Measurements from ENCODE around the gene CFAP74.
"Not testable (repeated sequence)": the region's sequence is repeated elsewhere in the genome, so short reads cannot be mapped to it uniquely, and the experiment has no call there.

Gene CFAP74

DNA sequence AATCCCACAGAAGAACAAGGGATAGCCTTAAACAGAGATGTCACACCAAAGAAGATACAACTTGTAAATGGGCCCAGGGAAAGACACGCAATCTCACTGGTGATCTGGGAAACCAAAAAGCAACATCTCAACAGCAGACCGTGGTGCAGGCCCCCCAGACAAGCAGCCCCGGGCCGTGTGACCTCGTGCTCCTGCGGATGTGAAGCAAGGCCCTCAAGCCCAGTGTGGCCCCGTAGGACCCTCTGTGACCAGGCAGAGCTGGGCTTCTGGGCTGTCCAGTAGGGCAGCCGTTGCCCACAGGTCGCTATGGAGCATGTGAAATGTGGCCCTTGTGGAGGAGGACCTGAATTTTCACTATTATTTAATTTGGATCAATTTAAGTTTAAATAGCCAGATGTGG lies 49.6 kb downstream of the CFAP74 start:
- DNase-seq (ENCODE audit: low read depth), result no peak

DNA sequence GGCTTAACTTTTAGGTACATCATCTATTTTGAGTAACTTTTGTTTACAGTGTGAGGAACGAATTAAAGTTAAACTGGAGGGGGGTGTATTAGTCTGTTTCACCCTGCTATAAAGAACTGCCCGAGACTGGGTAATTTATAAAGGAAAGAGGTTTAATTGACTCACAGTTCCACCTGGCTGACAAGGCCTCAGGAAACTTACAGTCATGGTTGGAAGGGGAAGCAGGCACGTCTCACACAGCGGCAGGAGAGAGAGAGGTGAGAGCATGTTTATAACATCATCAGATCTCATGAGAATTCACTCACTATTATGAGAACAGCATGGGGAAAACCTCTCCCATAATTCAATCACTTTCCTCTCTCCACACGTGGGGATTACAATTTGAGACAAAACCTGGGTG lies 52.6 kb downstream of the CFAP74 start:
- no peak for DNase-seq (ENCODE audit: low read depth)

DNA sequence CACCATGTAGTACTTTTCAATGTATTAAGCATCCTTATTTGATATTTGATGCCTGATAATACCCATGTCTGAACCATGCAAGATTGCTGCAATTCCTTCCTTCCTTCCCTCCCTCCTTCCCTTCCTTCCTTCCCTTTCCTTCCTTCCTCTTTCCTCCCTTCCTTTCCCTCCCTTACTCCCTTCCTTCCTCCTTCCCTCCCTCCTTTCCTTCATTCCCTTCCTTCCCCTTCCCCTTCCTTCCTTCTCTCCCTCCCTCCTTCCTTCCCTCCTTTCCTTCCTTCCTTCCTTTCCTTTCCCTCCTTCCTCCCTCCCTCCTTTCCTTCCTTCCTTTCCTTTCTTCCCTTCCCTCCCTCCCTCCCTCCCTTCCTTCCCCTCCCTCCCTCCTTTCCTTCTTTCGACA lies 54.8 kb downstream of the CFAP74 start:
- no peak for DNase-seq (ENCODE audit: low read depth)

DNA sequence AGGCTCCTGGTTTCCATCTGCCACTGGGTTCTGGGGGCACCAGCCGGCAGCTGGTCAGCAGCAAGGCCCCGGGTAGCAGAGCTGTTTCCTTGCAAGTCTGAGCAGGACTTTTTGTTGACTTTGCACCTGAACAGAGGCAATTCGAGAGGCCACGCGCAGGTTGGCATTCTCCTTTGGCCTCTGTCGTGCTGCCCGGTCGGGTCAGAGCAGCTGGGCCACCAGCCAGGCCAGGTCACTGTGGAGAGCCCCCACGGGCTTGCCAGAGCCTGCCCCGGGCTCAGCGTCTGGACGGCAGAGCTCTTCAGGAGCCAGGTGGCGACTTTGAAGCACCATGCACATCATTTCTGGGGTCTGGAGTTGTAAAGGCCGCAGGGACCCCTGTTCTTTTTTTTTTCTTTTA lies 56.1 kb downstream of the CFAP74 start:
- DNase-seq (ENCODE audit: low read depth), result no peak

DNA sequence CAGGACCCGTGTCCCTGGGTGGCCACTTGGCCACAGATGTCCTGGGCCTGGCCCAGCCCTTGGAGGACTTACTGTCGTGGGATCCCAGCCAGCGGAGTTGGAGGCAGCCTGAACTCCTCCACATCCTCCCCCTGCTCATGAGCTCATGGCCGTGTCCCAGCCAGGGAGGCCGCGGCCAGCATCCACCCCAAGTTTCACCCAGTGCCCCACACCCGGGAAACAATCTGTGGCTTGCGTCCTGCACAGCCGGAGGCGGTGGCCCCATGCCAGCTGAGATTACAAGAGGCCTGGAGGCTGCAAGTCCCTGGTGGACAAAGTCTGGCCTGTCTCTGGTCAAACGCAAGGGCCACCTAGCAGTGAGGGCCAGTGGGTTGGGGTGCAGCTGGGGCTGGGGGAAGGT lies 57.0 kb downstream of the CFAP74 start:
- peak; percentile 18 for DNase-seq (ENCODE audit: low read depth)

DNA sequence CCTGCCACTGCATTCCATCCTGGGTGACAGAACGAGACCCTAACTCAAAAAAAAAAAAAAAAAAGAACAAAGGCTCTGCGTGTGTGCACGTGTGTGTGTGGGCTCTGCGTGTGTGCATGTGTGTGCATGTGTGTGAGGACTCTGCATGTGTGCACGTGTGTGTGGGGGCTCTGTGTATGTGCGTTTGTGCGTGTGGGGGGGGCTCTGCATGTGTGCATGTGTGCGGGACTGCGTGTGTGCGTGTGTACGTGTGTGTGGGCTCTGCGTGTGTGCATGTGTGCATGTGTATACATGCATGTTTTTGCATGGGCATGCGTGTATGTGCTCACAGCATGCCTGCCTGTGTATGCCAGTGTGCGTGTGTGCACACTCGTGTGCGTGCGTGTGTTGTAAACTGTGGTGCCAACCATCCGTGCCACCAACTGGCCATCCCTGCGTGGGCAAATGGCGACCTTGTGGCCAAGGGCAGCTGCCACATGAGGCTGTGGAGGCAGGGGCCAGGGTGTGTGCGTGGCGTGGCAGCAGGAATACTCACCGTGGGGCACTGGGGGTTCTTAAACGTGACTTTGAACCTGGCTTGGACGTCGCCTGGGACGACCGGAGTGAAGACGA lies 57.7 kb downstream of the CFAP74 start:
- no peak for DNase-seq (ENCODE audit: low read depth)

DNA sequence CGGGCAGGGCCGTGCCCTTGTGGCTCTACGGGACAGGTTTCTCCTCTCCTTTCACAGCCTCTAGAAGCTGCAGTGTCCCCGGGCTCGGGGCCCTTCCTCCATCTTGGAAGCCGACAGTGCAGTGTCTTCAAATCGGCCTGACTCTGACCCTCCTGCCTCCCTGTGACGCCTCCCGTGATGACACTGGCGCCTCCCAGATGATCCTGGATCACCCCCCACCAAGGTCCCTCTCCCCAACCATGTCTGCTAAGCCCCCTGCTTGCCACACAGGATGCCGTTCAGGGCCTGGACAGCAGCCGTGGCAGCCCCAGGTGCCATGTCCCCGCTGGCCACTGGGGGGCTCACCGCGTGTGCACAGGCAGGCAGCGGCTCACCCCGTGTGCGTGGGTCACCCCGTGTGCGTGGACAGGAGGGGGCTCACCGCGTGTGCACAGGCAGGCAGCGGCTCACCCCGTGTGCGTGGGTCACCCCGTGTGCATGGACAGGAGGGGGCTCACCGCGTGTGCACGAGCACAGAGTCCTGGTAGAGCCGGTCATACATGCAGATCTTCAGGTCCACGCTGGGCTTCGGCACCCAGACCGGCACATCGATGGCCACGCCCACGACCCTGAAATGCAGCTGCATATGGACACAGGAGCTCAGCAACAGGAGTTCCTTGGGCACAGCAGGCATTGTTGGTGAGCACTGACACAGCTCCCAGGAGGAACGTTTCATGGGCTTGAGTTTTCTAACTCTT lies 59.6 kb downstream of the CFAP74 start:
- DNase-seq (ENCODE audit: low read depth), result no peak

DNA sequence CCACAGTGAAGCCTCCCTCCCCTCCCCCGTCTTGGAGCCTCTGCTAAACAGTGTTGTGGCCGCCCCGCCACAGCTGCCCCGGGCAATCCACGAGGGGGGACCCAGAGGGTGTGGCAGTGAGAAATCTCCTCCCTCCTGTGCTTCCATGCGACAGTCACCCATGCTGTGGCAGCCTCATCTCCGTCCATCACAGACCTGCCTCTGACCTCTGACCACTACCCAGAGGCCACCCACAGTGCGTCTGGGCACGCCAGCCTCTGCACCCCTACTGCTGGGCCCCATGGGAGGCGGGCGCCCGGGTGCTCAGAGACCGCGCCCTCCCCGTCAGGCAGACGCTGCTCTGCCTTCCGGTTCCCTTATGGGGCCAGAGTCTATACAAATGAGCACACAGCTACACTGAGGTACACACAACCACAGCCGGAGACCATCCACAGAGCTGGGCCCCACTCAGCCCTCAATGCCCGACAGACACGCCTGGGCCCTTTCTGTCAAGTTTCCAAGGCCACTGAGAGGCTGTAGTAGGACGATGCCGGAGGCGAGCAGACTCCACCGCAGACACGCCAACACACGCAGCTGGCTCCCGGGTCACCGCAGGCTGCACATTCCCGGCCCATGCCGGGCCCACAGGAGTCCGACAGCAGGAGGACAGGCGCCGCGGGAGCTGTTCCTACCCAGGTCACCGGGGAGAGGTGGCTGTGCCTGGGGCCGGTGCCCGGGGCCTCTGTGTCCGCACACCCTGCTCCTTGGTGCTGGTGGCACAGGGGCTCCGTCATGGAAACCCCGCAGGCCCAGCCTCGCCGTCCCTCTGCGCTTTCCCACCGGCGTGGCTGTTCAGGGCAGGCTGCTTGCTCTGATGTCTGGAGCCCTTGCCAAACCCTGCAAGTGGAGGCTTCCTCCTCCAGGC lies 60.6 kb downstream of the CFAP74 start:
- DNase-seq (ENCODE audit: low read depth), result no peak

DNA sequence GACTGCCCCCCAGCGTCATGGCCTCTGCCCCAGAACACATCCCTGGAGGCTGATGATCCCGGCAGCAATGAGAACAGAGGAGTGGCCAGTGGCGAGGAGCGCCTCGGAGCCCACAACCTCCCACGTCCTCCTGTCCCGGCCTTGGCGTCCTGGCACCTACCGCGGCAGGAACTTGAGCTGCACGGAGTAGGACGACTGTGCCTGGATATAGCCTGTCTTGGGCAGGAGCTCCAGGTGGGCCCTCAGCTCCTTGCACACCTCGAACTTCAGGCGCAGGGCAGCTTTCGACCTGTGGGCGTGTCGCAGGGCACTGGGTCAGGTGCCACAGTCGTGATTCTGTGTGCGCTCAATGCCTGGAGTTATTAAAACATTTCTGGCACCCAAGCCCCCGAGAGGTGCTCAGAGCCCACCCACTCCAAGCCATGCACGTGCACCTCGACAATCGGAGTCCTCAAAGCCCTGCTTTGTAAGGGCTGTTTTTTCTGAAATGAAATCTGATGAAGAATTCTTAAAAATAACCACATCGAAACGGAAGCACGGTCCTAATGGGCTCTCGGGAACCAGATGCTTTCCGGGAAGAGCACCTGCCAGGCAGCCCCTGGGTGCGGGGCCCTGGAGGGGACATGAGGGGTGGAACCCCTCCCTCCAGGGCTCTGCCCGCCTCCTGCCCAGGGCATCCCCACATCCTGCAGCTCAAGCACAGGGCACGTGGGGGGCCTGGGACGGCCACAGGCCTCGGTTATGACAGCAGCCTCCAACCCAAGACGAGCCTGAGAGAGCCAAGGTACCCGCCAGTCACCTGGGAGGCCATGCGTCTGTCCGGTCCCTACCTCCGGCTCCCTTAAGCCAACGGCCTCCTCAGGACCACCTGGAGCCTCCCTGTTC lies 61.5 kb downstream of the CFAP74 start:
- DNase-seq (ENCODE audit: low read depth), result no peak

DNA sequence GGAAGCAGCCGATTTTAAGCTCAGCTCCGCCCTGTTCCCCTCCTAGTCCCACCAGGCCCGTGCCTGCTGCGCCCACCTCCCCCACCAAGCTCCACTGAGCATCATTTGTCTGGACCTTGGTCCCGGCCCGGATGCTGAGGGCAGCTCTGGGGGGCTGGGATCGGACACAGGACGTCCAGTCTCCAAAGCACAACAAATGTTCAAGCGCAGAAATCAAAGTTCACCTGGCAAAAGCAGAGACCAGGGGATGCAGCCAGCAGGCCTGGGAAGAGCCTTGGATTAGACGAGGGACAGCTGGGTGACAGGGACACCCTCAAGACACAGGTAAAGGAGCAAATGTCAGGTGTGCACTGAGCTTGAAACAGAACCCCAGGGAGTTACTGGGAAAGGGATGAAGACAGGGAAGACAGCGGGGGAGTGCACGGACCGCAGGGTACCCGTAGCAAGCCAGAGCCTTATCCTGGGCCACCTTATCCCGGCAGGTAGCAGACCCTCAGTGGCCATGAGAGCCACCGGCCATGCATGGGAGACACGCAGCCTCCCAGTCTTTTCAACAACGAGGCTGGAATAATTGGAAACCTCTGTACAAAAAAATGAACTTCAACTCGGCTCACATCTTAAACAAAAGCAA lies 62.3 kb downstream of the CFAP74 start:
- DNase-seq (ENCODE audit: low read depth), result no peak

DNA sequence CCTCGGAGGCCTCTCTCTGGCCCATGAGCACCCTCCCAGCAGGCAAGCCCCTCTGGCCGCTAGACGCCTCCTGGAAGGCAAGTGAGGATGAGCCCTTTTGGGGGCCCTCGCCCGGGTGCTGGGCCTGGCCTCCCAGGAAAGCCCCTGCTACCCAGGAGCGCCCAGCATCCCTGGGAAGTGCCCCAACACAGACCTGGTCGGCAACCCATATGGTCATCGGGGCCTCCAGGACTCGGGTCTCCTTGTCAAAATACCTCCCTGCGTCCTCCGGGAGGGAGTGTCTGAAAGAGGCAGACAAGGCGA lies 63.5 kb downstream of the CFAP74 start:
- DNase-seq (ENCODE audit: low read depth), result no peak

DNA sequence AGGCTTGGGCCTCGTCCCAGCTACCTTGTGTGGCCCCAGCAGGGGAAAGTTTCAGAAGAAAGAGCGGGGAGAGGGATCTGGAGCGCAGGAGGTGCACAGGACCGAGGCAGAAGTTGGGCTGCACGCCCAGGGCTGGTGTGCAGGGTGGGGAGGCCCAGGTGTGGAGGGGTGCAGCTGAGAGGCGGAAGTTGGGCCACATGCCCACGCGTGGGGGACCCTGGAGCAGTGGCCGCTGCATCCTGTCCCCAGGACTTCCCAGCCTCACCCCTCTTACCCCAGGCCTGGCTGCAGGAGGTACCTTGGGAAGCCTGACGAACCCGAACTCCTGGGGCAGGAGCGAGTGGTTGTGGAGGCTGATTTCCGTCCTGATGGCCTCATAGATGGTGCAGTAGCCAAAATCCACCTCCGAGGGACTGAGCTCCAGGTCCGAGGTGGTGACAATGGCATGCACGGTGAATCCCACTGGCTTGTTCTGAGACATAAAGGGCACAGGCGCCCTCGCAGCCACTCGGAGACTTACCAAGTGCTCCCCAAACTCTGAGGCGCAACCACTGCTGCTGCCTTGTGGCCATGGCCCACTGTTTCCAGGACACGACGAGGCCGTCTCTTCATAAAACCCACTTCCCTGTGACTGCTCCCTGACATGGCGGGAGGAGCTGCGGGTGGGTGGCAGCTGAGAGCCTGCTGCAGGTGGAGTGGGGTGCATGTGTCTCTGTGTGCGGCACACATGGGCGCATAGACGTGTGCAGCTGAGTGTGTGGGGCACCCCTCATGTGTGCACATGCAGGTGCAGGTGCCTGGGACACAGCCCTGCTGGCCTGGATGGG lies 64.1 kb downstream of the CFAP74 start:
- DNase-seq (ENCODE audit: low read depth), result no peak

DNA sequence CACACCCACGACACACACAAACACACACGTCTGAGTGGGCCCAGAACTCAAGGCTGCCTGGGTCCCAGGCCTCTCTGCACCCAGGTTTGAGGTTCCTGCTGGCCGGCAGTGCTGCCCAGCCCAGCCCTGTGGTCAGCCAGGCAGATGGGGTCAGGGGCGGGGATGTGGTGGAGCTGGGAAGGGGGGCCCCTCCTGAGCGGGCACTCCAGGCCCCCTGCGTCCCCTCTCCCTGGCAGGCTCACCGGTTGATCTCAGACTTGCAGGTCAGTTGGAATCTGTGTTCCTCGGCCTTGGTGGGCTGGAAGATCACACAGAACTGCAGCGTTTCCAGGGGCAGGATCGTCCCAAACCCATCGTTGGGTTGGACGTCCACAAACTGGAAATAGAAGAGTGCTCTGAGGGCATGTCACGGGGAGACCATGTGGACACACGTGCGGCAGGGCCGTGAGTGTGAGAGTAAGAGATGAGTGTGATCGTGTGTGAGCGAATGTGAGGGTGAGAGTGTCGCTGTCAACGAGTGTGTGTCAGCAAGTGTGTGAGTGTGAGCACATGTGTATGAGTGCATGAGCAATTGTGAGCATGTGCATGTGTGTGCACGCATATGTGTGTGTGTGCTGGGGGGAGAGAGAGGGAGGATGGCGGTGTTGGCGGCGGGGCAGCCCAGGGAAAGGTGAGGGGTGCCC lies 64.8 kb downstream of the CFAP74 start:
- DNase-seq (ENCODE audit: low read depth), result no peak

DNA sequence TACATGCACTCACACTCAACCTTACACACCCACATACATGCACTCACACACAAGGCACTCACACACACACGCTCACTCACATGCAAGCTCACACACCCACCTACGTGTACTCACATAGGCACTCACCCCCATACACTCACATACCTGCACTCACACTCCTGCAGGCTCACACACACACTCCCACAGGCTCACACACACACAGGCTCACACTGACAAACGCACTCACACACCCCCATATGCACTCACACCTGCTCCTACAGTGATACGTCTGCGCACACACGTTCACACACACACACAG lies 65.4 kb downstream of the CFAP74 start:
- no peak for DNase-seq (ENCODE audit: low read depth)

DNA sequence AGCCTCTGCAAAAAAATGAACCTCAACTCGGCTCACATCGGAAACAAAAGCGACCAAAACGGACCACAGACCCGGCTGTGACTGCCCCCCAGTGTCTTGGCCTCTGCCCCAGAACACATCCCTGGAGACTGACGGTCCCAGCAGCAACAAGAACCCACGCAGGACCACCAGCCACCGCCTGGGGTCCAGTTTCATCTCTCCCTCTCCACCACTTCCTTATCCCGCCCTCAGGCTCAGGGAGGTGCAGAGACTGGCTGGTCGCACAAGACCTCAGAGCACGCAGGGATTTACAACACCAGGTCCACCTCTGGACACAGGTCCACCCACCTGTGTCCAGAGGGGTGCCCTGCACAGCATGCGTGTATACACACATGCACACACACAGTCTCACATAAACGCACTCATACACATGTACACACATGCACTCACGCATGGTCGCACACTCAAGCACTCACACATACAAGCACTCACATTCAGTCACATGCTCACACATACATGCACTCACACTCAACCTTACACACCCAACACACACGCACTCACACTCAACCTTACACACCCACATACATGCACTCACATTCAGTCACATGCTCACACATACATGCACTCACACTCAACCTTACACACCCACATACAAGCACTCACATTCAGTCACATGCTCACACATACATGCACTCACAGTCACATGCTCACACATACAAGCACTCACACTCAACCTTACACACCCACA lies 65.9 kb downstream of the CFAP74 start:
- no peak for DNase-seq (ENCODE audit: low read depth)

DNA sequence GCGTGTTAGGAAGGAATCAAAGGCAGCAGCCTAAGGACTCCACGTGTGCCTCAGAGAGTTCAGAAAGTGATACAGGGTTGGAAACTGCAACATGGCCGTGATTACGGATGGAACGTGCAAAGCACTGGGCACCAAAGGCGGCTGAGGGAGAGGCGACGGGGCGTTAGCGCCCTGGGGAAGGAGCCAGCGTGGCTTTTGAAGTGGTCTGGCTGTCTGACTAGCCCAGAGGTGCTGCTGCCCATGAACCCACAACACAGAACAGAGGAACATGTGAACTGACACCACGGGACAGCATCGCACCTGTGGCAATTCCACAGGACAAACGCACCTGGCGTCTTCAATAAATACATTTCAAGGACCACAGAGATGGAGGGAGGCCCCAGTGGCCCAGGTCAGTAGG lies 66.5 kb downstream of the CFAP74 start:
- no peak for DNase-seq (ENCODE audit: low read depth)

DNA sequence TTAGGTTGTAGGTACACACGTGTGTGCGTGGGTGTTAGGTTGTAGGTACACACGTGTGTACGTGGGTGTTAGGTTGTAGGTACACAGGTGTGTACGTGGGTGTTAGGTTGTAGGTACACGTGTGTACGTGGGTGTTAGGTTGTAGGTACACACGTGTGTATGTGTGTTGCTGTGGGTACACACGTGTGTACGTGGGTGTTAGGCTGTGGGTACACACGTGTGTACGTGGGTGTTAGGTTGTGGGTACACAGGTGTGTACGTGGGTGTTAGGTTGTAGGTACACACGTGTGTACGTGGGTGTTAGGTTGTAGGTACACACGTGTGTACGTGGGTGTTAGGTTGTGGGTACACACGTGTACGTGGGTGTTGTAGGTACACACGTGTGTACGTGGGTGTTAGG lies 68.7 kb downstream of the CFAP74 start:
- not testable (repeated sequence) for DNase-seq (ENCODE audit: low read depth)

DNA sequence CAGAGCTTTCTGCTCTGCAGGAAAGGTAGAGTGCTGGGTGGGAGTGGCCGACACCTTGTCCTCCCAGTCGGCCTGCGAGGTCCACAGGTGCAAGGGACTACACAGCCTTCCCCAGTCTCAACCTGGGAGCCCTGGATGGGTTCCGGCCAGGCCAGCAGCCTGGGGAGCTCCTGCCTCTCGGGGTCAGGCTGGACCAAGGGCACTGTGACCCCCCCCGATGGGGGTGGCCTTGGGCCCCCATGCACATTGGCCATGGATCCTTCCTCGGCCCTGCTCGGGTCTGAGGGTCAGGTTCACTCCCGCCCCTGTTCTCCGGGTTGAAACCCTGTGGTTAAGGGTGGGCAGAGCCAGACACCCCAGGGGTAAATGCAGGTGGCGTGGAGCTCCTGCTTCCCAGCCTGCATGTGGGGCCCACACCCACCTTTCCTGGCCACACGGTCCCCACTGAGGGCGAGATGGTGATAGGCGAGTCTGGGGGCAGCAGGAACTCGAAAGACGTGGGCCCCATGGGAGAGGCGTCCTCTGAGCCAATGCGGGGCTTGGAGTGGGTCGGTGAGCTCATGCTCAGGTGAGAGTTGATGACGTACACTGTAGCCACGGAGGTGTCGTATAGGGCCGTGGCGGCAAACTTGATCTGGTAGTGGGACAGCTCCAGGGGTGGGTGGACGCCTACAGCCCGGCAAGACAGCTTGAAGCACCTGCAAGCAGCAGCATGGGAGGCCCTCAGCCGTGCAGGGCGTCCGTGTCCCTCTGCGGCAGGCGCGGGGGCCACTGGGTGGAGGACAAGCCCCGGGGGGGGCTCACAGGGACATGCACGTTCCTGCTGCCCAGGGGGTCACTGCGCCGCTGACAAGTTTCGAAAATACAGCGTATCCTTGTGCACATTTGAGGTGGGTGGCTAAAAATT lies 73.7 kb downstream of the CFAP74 start:
- no peak for DNase-seq (ENCODE audit: low read depth)
